PFSK-1 (cell line): ENCODE measurements around the gene TMEM117.

ENCODE experiments used
- POLR2AphosphoS5 ChIP-seq: IDR thresholded peaks from 2 replicates; pipeline ENCODE4 v1.6.1; 2012; ENCODE audit warnings: low read depth, mild to moderate bottlenecking, control low read depth, low read length, moderate library complexity
- REST ChIP-seq, 2 experiments: IDR thresholded peaks; 2 replicates each; pipeline versions ENCODE4 v1.6.1 to v1.8.0; 2011 to 2012; ENCODE audit warnings: low read depth in 2 of 2, low read length in 2 of 2, control low read depth in 1 of 2, inconsistent platforms in 1 of 2, mild to moderate bottlenecking in 1 of 2, moderate library complexity in 1 of 2; ENCODE audit not compliant: insufficient read depth in 1 of 2
- TAF1 ChIP-seq: IDR thresholded peaks from 2 replicates; pipeline ENCODE4 v1.6.1; 2012; ENCODE audit warnings: low read length, control low read depth, borderline replicate concordance; ENCODE audit not compliant: insufficient read depth

DNA sequence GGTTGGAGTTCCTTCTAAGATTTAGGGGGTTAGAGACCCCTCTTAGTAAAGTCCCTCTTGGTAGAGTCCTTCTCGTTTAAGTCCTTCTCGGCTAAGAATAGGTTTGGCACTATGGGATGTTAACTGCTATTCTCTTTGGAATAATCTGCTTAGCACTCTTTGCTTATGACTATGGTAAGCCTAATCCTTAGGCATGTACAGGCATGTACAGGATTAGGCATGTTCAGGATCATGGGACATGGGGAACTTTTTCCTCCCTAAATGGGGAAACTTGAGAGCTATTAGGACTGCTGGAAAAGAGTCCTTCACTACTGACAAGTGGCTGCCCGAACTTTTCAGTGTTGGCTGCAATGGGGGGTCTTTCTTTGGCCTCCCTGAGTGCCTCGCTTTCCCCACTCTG is 193.3 kb downstream of the TMEM117 start:
- TF ChIP-seq POLR2AphosphoS5 (no peak), TAF1 (no peak), REST (IDR thresholded peaks at IDR 0.05; ENCODE audit: insufficient read depth in 1 of 2, low read depth in 2 of 2, low read length in 2 of 2) (no peak)
